GM21737 (cell line): ENCODE measurements around the gene CEACAM1.
"Not testable (repeated sequence)": the region's sequence is repeated elsewhere in the genome, so short reads cannot be mapped to it uniquely, and the experiment has no call there.

Experiments
- ATAC-seq: cut with Tn5 transposase; IDR thresholded peaks from one replicate; pipeline ENCODE4 v1.9.1; 2021; ENCODE audit warnings: mild to moderate bottlenecking, moderate library complexity; ENCODE audit not compliant: unreplicated experiment

CEACAM1 gene

DNA sequence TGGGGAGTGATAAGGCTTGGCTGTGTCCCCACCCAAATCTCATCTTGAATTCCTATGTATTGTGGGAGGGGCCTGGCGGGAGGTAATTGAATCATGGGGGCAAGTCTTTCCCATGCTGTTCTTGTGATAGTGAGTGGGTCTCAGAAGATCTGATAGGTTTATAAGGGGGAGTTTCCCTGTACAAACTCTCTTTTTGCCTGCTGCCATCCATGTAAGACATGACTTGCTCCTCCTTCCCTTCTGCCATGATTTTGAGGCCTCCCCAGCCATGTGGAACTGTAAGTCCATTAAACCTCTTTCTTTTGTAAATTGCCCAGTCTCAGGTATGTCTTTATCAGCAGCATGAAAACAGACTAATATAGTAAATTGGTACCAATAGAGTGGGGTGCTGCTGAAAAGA lies 20.8 kb upstream of the CEACAM1 start:
- not testable (repeated sequence) for ATAC-seq

DNA sequence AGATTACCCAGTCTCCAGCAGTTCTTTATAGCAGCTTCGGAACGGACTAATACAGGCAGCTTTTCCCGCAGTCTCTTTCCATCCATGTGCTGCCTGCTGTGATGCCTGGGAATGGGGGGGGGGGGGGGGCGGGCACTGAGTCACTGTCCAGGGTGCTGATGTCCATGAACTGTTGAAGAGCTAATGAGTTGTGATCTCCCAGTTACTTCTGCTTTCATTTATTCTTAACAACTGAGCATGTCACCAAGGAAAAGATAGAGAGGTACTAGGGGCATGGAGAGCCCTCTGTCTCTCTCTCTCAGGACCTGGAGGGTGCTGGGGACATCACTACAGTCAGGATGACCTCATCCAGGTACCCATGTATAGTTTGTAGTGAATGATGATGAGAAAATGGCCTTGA lies 20.3 kb upstream of the CEACAM1 start:
- no peak for ATAC-seq

DNA sequence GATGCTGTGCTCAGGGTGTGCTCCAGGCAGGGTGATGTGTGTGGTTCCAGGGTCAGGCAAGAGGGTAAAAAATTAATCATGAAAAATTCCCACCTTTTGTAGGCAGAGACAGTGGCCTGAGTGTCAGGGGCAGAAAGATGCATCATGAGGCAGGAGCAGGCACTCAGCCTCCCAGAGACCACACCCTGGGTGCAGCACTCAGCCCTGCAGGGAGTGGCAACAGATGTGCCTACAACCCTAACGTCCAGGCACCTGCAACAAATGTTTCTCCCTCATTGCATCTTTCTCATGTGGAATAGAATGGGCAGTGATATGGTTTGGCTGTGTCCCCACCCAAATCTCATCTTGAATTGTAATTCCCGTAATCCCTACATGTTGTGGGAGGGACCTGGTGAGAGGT lies 19.6 kb upstream of the CEACAM1 start:
- no peak for ATAC-seq

DNA sequence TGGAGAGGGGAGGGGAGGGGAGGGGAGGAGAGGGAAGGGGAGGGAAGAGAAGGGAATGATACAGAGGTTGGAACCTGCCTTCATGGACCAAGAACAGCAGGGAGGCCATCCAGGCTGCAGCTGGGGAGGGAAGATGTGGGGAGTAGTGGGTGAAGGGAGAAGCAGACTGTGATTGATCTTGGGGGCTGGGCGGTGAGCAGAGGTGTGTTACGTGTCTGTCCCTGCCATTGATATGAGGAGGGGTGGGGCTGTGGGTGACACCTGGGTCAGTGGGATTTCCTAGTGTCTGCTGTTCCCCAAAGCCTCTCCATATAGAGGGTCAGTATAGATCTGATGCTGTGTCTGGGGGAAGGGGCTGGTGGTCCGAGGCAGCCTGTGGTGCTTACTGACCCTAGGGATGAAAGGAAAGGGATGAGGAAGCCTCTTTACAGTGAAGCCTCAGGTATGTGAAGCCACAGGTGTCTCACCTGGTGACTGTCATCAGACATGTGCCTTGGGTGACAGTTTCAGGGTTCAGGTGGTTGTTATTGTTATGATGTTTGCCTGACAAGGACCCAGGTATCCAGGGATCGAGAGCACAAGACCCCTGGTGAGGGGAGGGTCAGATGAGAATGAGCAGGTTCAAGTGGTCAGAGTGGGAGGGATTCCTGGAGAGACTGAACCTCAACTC lies 18.7 kb upstream of the CEACAM1 start:
- no peak for ATAC-seq

DNA sequence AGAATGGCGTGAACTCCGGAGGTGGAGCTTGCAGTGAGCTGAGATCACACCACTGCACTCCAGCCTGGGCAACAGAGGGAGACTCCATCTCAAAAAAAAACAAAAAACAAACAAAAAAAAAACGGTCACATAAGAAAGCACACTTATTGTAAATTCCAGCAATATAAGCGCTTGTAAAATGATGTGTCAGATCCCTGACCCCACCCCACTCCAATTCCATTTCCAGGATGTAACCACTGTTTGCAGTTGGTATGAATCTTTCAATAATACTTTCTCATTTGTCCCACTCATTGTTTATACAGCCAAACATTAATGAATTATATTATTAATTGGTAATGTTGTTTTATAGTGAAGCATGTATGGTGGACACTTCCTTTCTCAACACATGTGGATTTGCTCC lies 15.9 kb upstream of the CEACAM1 start:
- ATAC-seq, result no peak

DNA sequence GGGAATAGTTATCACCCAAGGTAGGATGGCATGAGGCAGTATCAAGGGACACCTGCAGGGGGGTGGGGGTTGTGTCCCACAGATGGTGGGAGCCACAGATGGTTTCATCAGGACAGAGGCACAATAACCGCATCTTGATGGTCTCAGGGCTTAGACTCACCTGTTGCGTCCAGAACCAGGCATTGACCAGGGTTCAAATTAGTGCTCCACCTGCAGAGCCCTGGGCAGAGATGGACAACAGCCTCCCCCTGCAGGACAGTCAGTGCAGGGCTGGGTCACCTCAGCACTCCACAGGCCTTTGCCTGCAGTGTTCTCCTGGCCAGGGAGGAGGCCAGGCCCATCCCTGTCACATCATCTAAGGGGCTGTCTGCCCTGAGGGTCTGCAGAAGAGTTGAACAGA lies 14.5 kb upstream of the CEACAM1 start:
- no peak for ATAC-seq

DNA sequence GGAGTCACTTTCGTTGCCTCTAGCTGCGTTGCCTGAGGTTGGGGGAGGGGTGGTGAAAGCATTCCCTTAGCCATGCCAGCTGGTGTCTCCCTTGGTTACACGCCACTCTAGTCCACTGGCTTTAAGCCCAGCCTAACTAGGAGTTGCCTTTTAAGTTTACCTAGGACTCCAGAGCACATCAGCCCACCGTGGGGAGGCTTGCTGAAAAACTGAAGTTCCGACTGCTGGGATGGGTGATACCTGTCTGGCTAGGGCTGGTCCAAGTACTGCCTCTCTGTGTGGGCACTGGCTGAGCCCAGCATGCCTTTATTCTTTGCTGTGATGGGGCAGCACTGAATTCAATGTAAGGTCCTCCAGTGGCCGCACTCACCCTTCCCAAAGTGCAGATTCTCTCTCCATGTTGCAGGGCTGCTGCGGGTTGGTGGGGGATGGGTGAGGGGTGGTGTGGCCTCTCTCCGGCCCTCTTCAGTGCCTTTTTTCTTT lies 11.8 kb upstream of the CEACAM1 start:
- no peak for ATAC-seq

DNA sequence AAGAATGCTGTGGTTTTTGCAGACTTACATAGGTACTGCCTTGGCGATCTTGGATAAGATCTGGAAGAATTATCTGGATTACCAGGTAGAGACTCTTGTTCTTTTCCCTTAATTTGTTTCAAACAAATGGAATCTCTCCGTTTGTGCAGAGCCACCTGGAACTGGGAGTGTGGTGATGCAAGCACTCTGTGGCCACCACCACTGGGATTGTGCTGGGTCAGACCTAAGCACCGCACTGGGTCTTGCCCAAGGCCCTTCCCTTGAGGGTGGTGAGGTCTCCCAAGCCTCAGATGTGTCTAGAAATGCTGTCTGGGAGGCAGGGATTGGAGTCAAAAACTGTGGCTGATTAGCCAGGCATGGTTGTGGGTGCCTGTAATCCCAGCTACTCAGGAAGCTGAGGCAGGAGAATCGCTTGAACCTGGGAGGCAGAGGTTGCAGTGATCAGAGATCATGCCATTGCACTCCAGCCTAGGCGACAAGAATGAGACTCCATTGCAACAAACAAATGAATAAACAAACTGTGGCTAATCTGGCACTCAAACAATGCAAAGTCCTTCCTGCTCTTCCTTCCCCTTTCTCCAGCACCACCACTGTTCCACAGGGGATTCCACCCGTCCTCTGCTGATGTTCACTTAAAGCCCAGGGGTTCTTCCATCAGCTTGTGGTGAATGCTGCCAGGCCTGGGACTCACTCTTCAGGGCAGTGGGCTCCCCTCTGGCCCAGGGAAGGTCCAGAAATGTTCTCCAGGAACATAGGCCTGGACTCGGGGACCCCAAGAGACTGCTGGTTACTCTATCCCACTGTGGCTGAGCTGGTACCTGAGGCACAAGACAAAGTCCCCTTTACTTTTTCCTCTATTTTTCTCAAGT lies 10.8 kb upstream of the CEACAM1 start:
- ATAC-seq, result no peak

DNA sequence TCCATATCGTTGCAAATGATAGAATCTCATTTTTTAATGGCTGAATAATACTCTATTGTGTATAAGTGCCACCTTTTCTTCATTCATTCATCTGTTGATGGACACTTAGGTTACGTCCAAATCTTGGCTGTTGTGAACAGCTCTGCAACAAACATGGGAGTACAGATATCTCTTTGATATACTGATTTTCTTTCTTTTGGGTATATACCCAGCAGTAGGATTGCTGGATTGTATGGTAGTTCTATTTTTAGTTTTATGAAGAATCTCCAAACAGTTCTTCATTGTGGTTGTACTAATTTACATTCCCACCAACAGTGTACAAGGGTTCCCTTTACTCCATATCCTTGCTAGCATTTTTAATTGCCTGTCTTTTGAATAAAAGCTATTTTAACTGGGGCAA lies 7.0 kb upstream of the CEACAM1 start:
- ATAC-seq, result not testable (repeated sequence)

DNA sequence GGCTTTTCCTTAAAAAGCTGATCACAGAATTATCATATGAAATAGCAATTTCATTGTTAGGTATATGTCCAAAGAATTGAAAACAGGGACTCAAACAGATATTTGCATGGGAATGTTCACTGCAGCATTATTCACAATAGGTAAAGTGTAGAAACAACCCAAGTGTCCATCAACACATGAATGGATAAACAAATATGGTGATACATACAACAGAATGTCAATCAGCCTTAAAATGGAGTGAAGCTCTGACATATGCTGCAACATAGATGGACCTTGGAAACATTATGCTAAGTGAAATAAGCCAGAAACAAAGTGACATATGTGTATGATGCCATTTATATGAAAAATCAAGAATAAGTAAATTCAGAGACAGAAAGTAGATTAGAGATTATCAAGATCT lies 6.1 kb upstream of the CEACAM1 start:
- no peak for ATAC-seq

DNA sequence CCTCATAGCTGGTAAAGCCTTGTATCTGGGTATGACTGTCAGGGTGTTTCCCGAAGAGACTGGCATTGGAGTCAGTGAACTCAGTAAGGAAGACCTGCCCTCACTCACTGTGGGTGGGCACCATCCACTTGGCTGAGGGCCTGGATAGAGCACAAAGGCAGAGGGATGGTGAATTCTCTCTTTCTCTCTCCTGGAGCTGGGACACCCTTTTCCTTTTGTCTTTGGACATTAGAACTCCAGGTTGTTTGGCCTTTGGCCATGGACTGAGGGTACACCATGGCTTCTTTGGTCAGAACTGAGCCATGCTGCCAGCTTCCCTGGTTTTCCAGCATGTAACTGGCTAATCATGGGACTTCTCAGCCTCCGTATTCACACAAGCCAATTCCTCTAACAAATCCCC lies 4.6 kb upstream of the CEACAM1 start:
- no peak for ATAC-seq

DNA sequence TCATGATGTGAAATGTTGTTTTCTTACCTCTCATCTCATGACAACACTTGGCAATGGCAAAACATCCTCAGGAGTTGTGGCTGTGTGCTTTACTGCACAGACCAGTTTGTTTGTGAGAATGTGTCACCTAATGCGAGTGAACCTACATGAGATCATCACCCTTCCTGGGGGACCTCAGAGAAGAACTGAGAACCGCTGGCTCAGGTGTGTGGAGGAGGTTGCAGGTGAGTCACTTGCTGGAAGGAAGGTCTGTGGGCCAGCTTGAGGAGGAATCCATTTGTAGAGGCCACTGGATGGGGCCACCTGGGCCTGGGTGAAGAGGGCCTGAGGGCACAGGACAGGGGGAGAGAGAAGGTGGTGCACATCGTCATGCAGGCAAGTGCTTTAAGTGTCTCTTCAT lies 3.0 kb upstream of the CEACAM1 start:
- no peak for ATAC-seq

DNA sequence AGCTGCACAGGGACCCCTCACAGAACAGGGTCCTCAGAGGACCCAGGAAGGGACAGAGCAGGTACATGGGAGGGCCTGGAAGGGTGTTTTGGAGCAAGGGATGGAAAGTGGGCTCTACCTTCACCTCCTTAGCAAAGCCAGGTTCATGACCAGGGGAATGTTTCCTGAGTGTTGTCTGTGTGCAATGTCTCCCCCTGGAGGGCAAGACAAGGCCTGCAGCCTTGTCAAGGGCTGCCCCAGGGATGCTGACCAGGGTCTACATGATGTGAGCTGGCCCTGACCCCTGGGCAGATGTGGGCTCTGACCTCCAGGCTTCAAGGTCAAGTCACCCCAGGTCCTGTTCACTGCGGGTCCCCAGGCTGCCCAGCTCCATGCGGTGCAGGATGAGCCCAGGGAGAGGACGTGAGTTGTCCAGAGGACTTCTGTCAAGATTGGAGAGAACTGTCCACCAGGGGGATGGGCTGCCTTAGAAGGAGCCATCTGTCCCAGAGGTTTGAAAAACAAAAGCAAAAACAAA lies 1.0 kb upstream of the CEACAM1 start:
- no peak for ATAC-seq

DNA sequence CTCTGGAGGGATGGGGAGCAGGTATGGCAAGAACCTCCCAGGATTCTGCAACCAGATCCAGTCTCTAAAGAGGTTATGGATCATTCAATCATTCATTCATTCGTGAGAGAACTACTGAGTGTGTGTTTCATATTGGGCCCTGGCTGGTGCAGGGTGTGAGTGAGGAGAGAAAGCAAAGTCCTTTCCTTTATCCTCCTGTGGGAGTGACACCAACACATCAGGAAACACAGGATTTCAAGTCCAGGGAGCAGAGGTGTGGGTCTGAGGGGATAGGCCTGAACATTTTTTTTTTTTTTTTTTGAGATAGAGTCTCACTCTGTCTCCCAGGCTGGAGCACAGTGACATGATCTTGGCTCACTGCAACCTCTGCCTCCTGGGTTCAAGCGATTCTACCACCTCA lies 3.3 kb downstream of the CEACAM1 start:
- ATAC-seq, result no peak

DNA sequence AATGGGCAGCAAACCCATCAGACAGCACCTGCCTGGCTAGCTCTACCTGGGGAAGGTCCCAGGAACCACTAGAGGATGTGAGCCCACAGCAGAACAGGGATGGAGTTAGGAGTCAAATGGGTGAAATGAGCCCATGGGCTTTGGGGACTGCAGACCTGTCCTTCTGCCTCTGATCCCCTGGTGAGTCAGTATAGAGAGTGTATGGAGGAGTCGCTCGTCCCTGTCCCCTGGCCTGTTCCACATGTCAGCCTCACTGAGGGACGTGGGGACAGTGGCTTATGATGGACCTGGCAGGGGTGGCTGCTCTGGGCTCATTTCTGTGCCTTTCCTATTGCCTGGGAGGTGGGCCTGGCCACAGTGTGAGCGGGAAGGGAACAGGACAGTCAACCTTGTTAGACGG lies 4.0 kb downstream of the CEACAM1 start:
- ATAC-seq, result no peak

DNA sequence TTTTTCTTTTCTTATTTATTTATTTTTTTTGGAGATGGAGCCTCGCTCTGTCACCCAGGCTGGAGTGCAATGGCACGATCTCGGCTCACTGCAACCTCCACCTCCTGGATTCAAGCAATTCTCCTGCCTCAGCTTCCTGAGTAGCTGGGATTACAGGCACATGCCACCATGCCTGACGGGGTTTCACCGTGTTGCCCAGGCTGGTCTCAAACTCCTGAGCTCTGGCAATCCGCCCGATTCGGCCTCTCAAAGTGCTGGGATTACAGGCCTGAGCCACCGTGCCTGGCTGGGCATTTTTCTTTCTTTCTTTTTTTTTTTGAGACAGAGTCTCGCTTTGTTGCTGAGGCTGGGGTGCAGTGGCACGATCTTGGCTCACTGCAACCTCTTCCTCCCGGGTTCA lies 6.0 kb downstream of the CEACAM1 start:
- not testable (repeated sequence) for ATAC-seq

DNA sequence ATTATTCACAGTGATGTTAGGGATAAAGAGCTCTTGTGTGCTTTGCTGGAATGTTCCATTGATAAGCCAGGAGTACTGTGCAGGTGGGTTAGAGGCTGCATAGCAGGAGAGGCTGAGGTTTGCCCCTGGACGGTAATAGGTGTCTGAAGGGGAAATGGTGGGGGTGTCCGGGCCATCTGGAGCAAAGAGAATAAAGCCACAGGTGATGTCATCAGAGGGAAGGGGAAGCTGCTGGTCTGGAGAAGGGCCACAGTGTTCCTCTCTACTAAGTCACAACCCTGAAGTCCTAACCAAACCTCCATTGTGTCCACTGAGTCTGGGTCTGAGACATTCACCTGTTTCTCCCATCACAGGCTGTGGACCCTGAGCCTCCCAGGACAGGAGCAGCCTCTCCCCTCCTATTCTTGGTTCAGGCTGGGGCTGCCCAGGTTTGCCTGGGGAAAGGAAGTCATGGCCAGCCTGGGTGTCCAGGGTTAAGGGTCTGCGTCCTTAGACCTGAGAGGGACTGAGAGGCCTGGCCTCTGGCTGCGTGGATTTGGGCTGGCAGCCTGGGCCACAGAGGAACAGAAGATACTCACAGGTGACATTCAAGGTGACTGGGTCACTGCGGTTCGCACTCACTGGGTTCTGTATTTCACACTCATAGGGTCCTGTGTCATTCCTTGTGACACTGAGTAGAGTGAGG lies 6.8 kb downstream of the CEACAM1 start:
- ATAC-seq, result no peak

DNA sequence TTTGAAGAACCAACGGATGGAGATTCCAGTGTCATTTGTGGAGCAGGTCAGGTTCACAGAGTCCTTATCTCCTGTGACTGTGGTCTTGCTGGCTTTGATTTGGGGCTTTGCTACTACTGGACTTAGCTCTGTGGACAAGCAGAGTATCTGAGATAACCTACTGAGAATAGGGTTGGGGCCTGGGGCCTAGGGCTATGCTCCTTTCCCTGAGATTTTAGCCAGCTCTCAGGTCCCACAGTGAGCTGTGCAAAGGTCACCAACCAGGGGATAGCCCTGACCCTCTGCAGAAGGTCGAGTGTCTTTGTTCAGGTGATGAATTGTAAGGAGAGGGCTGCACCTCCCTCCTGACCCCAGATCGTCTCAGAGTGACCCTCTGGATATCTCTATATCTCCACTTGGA lies 9.2 kb downstream of the CEACAM1 start:
- ATAC-seq, result no peak

DNA sequence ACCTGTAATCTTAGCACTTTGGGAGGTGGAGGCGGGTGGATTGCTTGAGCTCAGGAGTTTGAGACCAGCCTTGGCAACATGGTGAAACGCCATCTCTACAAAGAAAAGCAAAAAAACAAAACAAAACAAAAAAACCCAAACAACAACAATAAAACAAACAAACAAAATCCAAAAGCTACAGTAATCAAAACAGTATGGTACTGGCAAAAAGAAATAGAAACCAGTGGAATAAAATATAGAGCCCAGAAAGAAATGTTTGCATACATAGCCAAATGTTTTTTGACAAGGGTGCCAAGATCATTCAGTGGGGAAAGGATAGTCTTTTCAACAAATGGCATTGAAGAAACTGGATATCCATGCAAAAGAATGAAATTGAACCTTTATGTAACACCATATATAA lies 11.5 kb downstream of the CEACAM1 start:
- no peak for ATAC-seq

DNA sequence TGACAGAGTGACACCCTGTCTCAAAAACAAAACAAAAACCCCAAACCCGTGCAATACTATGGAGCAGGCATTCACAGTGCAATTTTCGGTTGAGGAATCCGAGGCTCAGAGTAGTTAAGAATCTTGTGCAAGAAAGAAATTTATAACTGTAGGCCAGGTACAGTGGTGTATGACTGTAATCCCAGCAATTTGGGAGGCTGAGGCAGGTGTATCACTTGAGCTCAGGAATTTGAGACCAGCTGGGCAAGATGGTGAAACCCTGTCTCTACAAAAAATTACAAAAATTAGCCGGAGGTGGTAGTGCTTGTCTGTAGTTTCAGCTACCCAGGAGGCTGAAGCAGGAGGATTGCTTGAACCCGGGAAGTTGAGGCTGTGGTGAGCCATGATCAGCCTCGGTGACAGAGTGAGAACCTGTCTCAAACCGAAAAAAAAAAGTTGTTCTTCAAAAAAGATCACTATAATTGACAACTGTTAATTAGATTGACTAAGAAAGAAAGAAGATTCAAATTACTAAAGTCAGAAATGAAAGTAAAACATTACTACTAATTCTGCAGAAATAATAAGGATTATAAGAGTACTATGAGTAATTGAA lies 12.9 kb downstream of the CEACAM1 start:
- ATAC-seq, result no peak

DNA sequence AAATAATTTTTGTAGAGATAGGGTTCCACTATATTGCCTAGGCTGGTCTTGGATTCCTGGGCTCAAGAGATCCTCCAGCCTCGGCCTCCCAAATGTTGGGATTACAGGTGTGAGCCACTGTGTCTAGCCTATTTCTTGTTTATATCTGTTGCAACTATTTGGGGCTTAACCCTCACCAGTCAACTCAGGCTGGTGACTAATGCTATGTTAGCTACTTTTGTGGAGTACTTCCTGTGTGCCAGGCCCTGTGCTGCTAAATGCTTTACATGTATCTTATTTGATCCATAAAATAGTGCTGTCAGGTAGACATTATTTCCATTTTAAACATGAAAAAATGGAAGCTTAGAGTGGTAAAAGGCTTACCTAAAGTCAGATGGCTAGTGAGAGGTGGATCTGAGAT lies 13.8 kb downstream of the CEACAM1 start:
- ATAC-seq, result no peak
